Frontal cortex (tissue), 4 donors: ENCODE measurements around the gene ARMS2. TPM values are rescaled to one million over a fixed set of nuclear protein-coding genes. Genes with fewer than 3 reads are reported as not detected.

Source experiments
- DNase-seq, 2 donors: peaks; one replicate each; pipeline ENCODE4 v3.0.0; 2012; ENCODE audit warnings: low spot score in 2 of 2
- FAIRE-seq: peaks from 2 replicates; lab custom pipeline; 2012; peaks lifted over from hg19 to GRCh38; lab: Jason Lieb, UNC
- total RNA-seq: library from RNA; depleted of rRNA; stranded (reverse); fragments of >200 nt; gene quantifications from one replicate; pipeline ENCODE4 v1.2.3, GENCODE V29; 2014
- donor health status: control.
- donor health status: control.
- donor health status: control.

Gene ARMS2, protein sequence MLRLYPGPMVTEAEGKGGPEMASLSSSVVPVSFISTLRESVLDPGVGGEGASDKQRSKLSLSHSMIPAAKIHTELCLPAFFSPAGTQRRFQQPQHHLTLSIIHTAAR
- not detected for total RNA-seq

- DNase-seq (no peak), FAIRE-seq (no peak)
Observed at GRCh38 chr10:122454603-122455080, at the start of gene ARMS2. Gene ARMS2 (plus strand): TSS chr10:122454653. CDS start chr10:122454728, 75 bp downstream.

DNA sequence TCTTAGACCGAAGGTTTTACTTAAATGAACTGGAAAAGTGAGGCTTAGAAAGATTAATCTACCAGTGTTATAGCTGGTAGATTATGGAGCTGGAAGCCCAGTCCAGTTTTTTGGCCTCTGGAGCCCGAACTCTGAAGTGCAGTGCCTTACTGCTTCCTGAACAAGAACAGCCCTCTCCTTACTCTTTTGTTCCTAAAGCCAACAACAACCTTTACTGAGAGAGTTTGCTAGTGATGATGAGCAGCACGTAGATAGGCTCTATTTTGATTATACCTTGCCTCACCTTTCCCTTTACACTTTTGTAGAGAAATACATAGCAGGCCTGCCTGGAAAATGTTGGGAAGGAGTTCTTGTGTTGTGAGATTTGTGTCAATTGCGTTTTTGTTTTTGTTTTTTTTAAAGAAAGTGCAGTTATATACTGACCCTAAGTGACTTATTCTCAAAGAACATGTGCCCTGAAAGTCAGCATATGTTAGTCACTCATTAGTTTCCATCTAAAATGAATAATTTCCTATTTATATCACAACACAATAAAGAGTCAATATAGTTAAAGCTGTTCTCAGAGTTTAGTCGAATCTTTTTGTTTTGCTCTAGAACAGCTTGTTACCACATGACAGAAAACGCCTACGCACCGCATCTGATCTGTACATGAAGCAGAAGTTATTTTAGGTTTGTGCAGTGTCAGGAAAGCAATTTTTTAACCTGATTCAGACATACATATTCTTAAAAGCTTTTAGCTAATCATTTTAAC is 46.9 kb upstream of the ARMS2 start:
- FAIRE-seq: no peak
- peak in 1 of 2 donors; percentile 7 for DNase-seq

DNA sequence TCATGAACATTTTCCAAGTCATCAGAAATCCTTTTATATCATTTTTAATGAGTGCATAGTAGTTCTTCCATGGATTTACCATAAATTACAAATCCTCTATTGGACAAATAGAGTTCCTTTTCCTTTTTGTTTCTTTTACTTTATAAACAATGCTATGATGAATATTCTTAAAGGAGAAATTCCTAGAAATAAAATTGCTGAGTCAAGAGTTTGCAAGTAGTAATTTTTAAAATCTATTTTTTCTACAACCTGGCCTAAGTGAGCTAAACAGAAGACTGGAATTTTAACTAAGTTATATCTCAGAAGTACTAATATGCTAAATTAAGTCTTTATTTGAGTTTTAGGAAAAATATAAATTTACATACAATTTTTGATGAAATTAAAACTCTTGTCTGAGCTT is 41.1 kb upstream of the ARMS2 start:
- DNase-seq: no peak
- peak; percentile 23 for FAIRE-seq

GRCh38 chr10:122417667-122418066 is 36.8 kb upstream of the ARMS2 start:
- DNase-seq: no peak
- FAIRE-seq: peak; percentile 52

DNA sequence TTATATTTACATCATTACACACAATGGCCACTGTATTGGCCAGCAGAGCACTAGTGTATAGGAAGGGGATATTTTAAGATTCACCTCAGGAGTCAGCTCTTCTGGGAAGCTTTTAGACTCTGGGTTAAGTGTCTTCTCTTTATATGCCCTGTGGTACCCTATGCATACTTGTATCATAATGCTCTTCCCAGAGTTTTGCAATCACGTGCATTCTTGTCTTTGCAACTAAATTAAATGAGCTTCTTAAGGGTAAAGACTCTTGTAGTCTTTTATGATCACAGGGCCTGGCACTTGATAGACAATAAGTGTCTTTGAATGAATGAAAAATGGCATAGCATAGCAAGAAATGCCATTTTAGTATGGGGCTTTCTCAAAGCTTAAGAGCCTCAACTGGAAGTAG is 35.4 kb upstream of the ARMS2 start:
- FAIRE-seq (no peak), DNase-seq (no peak)

GRCh38 chr10:122419876-122420623 is 34.4 kb upstream of the ARMS2 start:
- DNase-seq (no peak), FAIRE-seq (no peak)

GRCh38 chr10:122420624-122421007 is 33.8 kb upstream of the ARMS2 start:
- DNase-seq (no peak), FAIRE-seq (no peak)

DNA sequence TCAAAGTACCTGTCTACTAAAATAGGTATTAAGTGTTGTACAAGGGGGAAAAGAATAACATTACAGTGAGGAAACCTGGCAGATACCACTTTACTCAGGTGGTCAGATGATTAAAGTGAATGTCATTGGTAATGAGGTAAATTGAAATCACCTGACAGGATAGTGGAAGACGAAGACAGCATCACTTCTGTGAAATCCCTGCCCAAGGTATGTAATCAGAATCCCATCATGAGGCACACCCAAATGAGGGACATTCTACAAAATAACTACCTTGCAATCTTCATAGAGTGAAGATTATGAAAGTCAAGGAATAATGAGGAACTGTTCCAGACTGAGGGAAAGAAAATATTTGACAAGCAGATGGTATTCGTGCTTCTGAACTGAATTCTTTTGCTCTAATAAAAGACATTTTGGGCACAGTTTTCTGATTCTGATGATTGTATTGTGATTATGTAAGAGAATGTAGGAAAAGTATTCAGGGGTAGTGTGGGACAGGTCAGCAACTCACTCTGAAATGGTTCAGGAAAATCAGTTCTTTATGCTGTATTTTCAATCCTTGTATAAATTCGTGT is 33.3 kb upstream of the ARMS2 start:
- FAIRE-seq: no peak
- DNase-seq: no peak

DNA sequence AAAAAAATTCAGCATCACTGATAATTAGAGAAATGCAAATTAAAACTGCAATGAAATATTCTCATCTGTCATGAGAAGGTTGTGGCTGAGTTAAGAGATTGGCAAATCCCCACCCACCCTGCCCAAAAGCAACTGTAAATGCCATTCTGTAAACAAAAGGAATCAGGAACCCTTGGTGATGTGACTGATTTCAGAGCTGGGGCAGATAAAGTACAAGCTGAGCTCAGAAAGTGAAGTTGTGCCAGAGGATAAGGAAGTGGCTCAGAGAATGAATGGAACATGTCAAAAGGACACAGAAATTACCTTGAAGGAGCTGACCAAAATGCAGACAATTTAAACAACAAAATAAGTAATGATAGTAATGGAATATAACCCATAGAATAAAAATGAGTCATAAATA is 32.7 kb upstream of the ARMS2 start:
- FAIRE-seq (no peak), DNase-seq (no peak)

DNA sequence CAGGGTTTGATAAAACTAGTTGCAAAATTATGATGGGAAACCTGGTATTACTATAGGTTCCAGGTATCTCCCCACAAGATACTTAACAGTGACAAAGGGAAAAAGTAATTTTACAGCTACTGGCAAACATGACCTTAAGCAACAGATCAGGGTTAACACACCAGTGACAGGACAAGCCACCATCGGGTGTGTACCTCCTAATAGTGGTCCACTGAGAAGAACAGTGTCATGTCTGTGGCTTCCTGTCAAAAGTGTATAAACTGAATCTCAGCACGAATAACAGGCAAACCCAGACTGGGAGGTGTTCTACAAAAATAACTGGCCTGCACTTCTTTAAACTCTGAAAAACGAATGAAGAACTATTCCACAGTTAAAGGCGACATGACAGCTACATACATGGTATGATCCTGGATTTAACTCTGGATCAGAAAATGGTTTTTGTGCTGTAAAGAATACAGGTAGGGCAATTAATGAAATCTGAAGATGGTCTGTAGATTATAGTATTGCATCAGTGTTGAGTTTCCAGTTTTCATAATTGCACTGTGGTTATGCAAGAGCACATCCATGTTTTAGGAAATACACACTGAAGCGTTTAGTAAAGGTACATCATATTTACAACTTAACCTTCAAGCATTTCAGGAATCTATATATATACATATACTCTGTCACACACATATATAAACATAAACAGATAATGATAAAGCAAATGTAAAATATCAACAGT is 32.0 kb upstream of the ARMS2 start:
- DNase-seq (no peak), FAIRE-seq (no peak)

GRCh38 chr10:122424059-122424458 is 30.4 kb upstream of the ARMS2 start:
- DNase-seq (no peak), FAIRE-seq (no peak)

GRCh38 chr10:122426829-122427228 is 27.6 kb upstream of the ARMS2 start:
- no peak for DNase-seq

DNA sequence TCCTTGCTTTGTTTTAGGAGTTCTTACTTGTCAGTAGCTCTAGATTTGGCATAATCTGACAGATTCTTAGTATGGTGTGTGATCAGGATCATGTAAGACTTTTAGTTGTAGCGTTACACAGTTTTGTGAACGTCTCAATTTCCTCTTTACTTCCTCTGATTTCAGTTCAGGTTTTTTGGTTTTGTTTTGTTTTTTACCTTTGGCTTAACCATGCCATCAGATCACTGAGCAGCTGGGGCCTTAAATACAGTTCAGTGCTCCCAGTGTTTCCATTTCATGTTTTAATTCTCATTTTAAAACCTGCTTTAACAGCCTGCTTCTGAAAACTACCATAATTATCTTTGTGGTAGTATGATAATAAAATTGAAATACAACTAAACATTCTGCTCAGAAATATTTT is 27.2 kb upstream of the ARMS2 start:
- no peak for DNase-seq
- FAIRE-seq: no peak

More at GRCh38 chr10:122426829-122427228, 27.6 kb upstream of the ARMS2 start:
- no peak for FAIRE-seq

DNA sequence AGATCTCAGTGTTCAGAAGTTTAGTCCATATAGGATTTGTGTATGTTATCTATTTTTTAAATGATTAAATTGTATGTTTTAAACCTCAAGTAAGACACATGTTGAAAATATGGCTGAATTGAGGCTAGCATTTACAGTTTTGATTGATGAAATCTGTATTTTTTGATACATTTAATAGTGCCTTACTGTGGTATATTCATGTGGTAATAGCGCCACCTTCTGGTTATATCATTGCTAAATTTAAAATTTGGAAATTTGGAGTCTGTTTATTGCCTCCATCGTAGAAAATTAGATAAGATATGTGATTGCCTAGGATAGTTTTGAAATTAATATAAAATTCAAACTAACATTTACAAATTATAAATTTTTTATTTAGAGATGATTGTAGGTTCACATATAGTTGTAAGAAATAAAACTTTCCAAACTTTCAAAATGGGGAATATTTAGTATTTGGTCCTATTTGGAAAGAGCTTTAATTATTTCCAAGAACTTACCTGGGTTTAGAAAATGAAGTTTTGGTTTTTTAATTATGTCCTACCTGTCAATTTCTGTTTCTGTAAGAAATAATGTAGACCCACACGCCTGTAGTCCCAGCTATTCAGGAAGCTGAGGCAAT is 19.1 kb upstream of the ARMS2 start:
- DNase-seq: no peak
- peak; percentile 99 for FAIRE-seq

- DNase-seq (no peak), FAIRE-seq (no peak)
Observed at GRCh38 chr10:122441961-122442360, 12.5 kb upstream of the ARMS2 start.

DNA sequence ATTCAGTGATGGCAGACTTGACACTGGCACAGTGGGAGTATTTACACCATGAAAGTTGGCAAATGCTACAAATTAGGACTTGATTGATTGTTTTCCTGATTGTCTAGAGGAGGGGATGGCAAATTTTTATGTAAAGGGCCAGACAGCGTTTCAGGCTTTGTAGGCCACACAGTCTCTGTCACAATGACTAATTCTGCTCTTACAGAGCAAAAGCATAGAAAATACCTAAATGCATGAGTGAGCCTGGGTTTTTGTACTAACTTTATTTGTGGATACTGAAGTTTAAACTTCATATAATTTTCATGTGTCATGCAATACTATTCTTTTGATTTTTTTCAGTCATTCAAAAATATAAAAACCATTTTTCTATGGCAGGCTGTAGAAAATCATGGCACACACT is 9.0 kb upstream of the ARMS2 start:
- no peak for FAIRE-seq
- DNase-seq: no peak

DNA sequence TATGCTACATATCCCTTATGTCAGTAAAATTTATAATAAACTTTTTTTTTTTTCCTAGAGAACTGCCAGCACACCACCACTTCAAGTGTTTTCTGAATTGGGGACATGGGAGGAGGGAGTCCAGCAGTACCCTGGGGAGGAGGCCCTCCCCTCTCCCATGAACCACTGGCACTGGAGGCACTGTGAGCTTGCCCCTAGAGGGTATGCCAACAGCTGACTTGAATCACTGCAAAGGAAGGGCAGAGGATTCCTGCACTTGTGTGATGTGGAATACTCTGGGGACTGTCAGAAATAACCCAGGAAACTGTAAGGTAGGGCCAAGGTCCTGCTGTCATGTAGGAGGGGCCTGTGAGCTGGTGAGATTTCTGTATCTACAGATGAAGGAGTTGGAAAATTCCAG is 8.5 kb upstream of the ARMS2 start:
- no peak for FAIRE-seq

GRCh38 chr10:122446668-122447423 is 7.6 kb upstream of the ARMS2 start:
- no peak for FAIRE-seq
- DNase-seq: no peak

More for the DNA sequence above, 8.5 kb upstream of the ARMS2 start:
- DNase-seq: no peak

DNA sequence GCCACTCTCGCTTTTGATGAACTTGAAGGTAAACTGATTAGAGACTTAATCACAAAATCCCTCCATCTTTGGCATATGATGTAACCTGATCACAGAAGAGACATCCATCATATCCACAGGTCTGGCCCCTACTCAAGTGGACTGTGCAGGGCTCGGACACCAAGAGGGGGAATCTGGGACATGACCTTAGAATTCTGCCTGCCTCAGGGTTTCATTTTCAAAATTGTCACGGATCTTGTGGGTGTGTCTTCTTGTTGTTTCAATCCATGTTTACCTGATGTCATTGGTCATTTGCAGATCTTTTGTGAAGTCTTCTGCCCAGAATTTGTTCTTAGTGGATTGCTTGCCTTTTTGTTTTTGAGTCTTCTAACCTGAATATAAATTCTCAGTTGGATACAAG is 5.9 kb upstream of the ARMS2 start:
- DNase-seq (no peak), FAIRE-seq (no peak)
